H9 (cell line): ENCODE results near the gene PDE7B. TPM values are rescaled to one million over a fixed set of nuclear protein-coding genes. Genes with fewer than 3 reads are reported as not detected.

Source experiments
- DNase-seq: peaks from one replicate; pipeline ENCODE4 v3.0.0-alpha.2; 2017
- H2AFZ ChIP-seq: one replicate; pipeline ENCODE4 v1.6.1; 2013; ENCODE audit warnings: mild to moderate bottlenecking, low read length, control low read depth, moderate library complexity
- H2AK5ac ChIP-seq: 2 replicates; pipeline ENCODE4 v1.6.1; 2013; ENCODE audit warnings: low read length, control low read depth, mixed read lengths; ENCODE audit not compliant: insufficient read length
- H2BK120ac ChIP-seq: one replicate; pipeline ENCODE4 v1.6.1; 2013; ENCODE audit warnings: low read depth, mild to moderate bottlenecking, low read length, control low read depth, inconsistent platforms; ENCODE audit not compliant: poor library complexity, severe bottlenecking
- H2BK12ac ChIP-seq: 2 replicates; pipeline ENCODE4 v1.6.1; 2013; ENCODE audit warnings: low read length, control low read depth, mixed read lengths, low read depth; ENCODE audit not compliant: insufficient read length
- H2BK15ac ChIP-seq: 2 replicates; pipeline ENCODE4 v1.6.1; 2013; ENCODE audit warnings: low read depth, low read length, control low read depth
- H2BK20ac ChIP-seq: one replicate; pipeline ENCODE4 v1.6.1; 2013; ENCODE audit warnings: low read depth, mild to moderate bottlenecking, low read length, control low read depth, inconsistent platforms; ENCODE audit not compliant: poor library complexity, severe bottlenecking
- H2BK5ac ChIP-seq: 2 replicates; pipeline ENCODE4 v1.6.1; 2013; ENCODE audit warnings: low read length, control low read depth, mixed read lengths; ENCODE audit not compliant: insufficient read length
- H3K14ac ChIP-seq: 2 replicates; pipeline ENCODE4 v1.6.1; 2013; ENCODE audit warnings: low read length, control low read depth; ENCODE audit not compliant: insufficient read depth
- H3K18ac ChIP-seq: 2 replicates; pipeline ENCODE4 v1.6.1; 2013; ENCODE audit warnings: low read depth, mild to moderate bottlenecking, mixed read lengths, low read length, control low read depth; ENCODE audit not compliant: insufficient read length
- H3K23ac ChIP-seq: 2 replicates; pipeline ENCODE4 v1.6.1; 2013; ENCODE audit warnings: low read length, control low read depth, mixed read lengths, low read depth; ENCODE audit not compliant: insufficient read length
- H3K23me2 ChIP-seq: 2 replicates; pipeline ENCODE4 v1.6.1; 2013; ENCODE audit warnings: low read depth, mild to moderate bottlenecking, mixed read lengths, low read length, control low read depth; ENCODE audit not compliant: insufficient read length, poor library complexity, severe bottlenecking
- H3K27ac ChIP-seq: 2 replicates; pipeline ENCODE4 v1.5.1; 2013; ENCODE audit warnings: low read length, control low read depth, mixed read lengths, low read depth; ENCODE audit not compliant: insufficient read length
- H3K27me3 ChIP-seq: 2 replicates; pipeline ENCODE4 v1.6.1; 2013; ENCODE audit warnings: low read length, control low read depth, inconsistent platforms; ENCODE audit not compliant: insufficient read depth
- H3K4ac ChIP-seq: 2 replicates; pipeline ENCODE4 v1.6.1; 2013; ENCODE audit warnings: low read depth, mild to moderate bottlenecking, control low read depth, inconsistent platforms, low read length, moderate library complexity
- H3K4me1 ChIP-seq: 2 replicates; pipeline ENCODE4 v1.6.1; 2013; ENCODE audit warnings: low read length, control low read depth, inconsistent platforms; ENCODE audit not compliant: insufficient read depth
- H3K4me2 ChIP-seq: 2 replicates; pipeline ENCODE4 v1.6.1; 2013; ENCODE audit warnings: low read length, control low read depth, mixed read lengths; ENCODE audit not compliant: insufficient read length, insufficient read depth
- H3K56ac ChIP-seq: 2 replicates; pipeline ENCODE4 v1.6.1; 2013; ENCODE audit warnings: low read depth, mild to moderate bottlenecking, mixed read lengths, low read length, control low read depth; ENCODE audit not compliant: insufficient read length
- H3K79me1 ChIP-seq: 2 replicates; pipeline ENCODE4 v1.6.1; 2013; ENCODE audit warnings: low read depth, mild to moderate bottlenecking, moderate library complexity, low read length, control low read depth, inconsistent platforms; ENCODE audit not compliant: insufficient read depth, poor library complexity, severe bottlenecking
- H3K79me2 ChIP-seq: 2 replicates; pipeline ENCODE4 v1.6.1; 2013; ENCODE audit warnings: low read length, control low read depth, inconsistent platforms; ENCODE audit not compliant: insufficient read depth
- H3K9ac ChIP-seq: 2 replicates; pipeline ENCODE4 v1.6.1; 2013; ENCODE audit warnings: low read length, control low read depth, mixed read lengths; ENCODE audit not compliant: insufficient read length; ENCODE audit errors: extremely low read depth
- H3K9me3 ChIP-seq: one replicate; pipeline ENCODE4 v1.6.1; 2013; ENCODE audit warnings: low read depth, low read length, inconsistent platforms; ENCODE audit not compliant: control insufficient read depth
- H3T11ph ChIP-seq: one replicate; pipeline ENCODE4 v1.6.1; 2013; ENCODE audit warnings: mild to moderate bottlenecking, low read length, control low read depth, inconsistent platforms
- H4K20me1 ChIP-seq: one replicate; pipeline ENCODE4 v1.6.1; 2013; ENCODE audit not compliant: control insufficient read depth, insufficient read length, insufficient read depth
- H4K5ac ChIP-seq: 2 replicates; pipeline ENCODE4 v1.6.1; 2013; ENCODE audit warnings: low read depth, mild to moderate bottlenecking, mixed read lengths, low read length, control low read depth; ENCODE audit not compliant: insufficient read length
- H4K8ac ChIP-seq: replicated peaks from 2 replicates; pipeline ENCODE4 v1.6.1; 2013; ENCODE audit warnings: low read length, control low read depth, mixed read lengths, low read depth; ENCODE audit not compliant: insufficient read length
- H4K91ac ChIP-seq: 2 replicates; pipeline ENCODE4 v1.6.1; 2013; ENCODE audit warnings: low read depth, mild to moderate bottlenecking, moderate library complexity, mixed read lengths, low read length, control low read depth; ENCODE audit not compliant: insufficient read length
- H3K27ac Mint-ChIP-seq, 3 experiments: 2 replicates in 2 of 3; 3 replicates in 1 of 3; pipeline ENCODE4 v1.8.0; 2020 to 2021; ENCODE audit warnings: mixed read lengths in 3 of 3, mild to moderate bottlenecking in 1 of 3, moderate library complexity in 1 of 3
- H3K27me3 Mint-ChIP-seq: 2 replicates; pipeline ENCODE4 v1.8.0; 2021; ENCODE audit warnings: low read depth, mild to moderate bottlenecking, moderate library complexity, mixed read lengths
- H3K36me3 Mint-ChIP-seq, 3 experiments: 2 replicates in 2 of 3; 3 replicates in 1 of 3; pipeline ENCODE4 v1.8.0; 2020 to 2021; ENCODE audit warnings: low read depth in 3 of 3, mixed read lengths in 3 of 3; ENCODE audit not compliant: insufficient read depth in 1 of 3
- H3K4me1 Mint-ChIP-seq, 2 experiments: 2 replicates each; pipeline ENCODE4 v1.8.0; 2020; ENCODE audit warnings: mixed read lengths in 2 of 2
- H3K4me3 Mint-ChIP-seq, 2 experiments: 2 replicates in 1 of 2; 3 replicates in 1 of 2; pipeline ENCODE4 v1.8.0; 2020 to 2021; ENCODE audit warnings: mild to moderate bottlenecking in 2 of 2, mixed read lengths in 2 of 2, moderate library complexity in 1 of 2
- H3K9me3 Mint-ChIP-seq, 2 experiments: 2 replicates in 1 of 2; 3 replicates in 1 of 2; pipeline ENCODE4 v1.8.0; 2020; ENCODE audit warnings: mild to moderate bottlenecking in 2 of 2, mixed read lengths in 2 of 2, moderate library complexity in 1 of 2
- CTCF ChIP-seq: fragments of 200-600 bp; sonication (generic); conservative IDR thresholded peaks from 3 replicates; pipeline ENCODE4 v1.8.0; 2021; ENCODE audit warnings: antibody characterized with exemption, mild to moderate bottlenecking
- WGBS: extraction: QIAGEN DNeasy Blood & Tissue Kit; methylation state at CpG from one replicate; pipeline ENCODE4 v1.1.7; 2013; ENCODE audit warnings: missing lambda C conversion rate, low lambda C conversion rate, mixed read lengths; ENCODE audit not compliant: insufficient read length; ENCODE audit errors: extremely low coverage; 5-methylcytosine and 5-hydroxymethylcytosine counted together
- total RNA-seq: library from RNA; stranded (reverse); gene quantifications from 2 replicates; pipeline ENCODE4 v1.2.1, GENCODE V29; 2021

The PDE7B gene
- total RNA-seq, 1 experiment from 2014 or later, result not detected

GRCh38 chr6:135871878-135872277 lies 20.4 kb downstream of the PDE7B start:
- Mint-ChIP-seq H3K27me3 (no peaks in the 10 kb centered on the region), H3K4me1 (no peaks in the 10 kb centered on the region; a peak in 1 of 4 replicates), H3K9me3 (no peaks in the 10 kb centered on the region), H3K4me3 (no peak overlapping the region), H3K27ac (no peak overlapping the region), H3K36me3 (no peaks in the 10 kb centered on the region)
- no peak overlapping the region for H3K4ac ChIP-seq
- H2BK120ac ChIP-seq, result no peak overlapping the region
- H4K5ac ChIP-seq, result no peak overlapping the region
- WGBS, result no CpG with 5 or more reads among the region's 1 CpG
- H3K79me1 ChIP-seq, result no peaks in the 10 kb centered on the region
- H3K27ac ChIP-seq, result no peak overlapping the region
- no peak overlapping the region for H2BK5ac ChIP-seq
- H3K4me2 ChIP-seq, result no peak overlapping the region
- DNase-seq, result no peak
- H4K20me1 ChIP-seq, result no peaks in the 10 kb centered on the region
- no peak overlapping the region for H3T11ph ChIP-seq
- H2AK5ac ChIP-seq, result no peak overlapping the region
- TF ChIP-seq CTCF, result no peak
- H3K79me2 ChIP-seq, result no peaks in the 10 kb centered on the region
- no peaks in the 10 kb centered on the region for H3K27me3 ChIP-seq
- H4K91ac ChIP-seq, result no peak overlapping the region
- H3K4me1 ChIP-seq, result no peaks in the 10 kb centered on the region; the same call in 1 of the 2 replicates
- no peak overlapping the region for H4K8ac ChIP-seq
- H3K9me3 ChIP-seq, result no peaks in the 10 kb centered on the region
- H3K23me2 ChIP-seq, result no peaks in the 10 kb centered on the region
- no peak overlapping the region for H2BK20ac ChIP-seq
- no peak overlapping the region for H2BK15ac ChIP-seq
- H3K9ac ChIP-seq, result no peak overlapping the region
- H2AFZ ChIP-seq, result no peak overlapping the region
- H3K23ac ChIP-seq, result no peak overlapping the region
- H3K14ac ChIP-seq, result no peak overlapping the region
- H2BK12ac ChIP-seq, result no peak overlapping the region
- H3K18ac ChIP-seq, result no peak overlapping the region
- H3K56ac ChIP-seq, result no peak overlapping the region
